NCI-H748 (cell line): Measurements from ENCODE around the gene CRY2.

Experiments
- DNase-seq: peaks from one replicate; lab custom pipeline; 2025; ENCODE audit not compliant: unreplicated experiment; lab: John Stamatoyannopoulos, UW

The CRY2 gene

DNA sequence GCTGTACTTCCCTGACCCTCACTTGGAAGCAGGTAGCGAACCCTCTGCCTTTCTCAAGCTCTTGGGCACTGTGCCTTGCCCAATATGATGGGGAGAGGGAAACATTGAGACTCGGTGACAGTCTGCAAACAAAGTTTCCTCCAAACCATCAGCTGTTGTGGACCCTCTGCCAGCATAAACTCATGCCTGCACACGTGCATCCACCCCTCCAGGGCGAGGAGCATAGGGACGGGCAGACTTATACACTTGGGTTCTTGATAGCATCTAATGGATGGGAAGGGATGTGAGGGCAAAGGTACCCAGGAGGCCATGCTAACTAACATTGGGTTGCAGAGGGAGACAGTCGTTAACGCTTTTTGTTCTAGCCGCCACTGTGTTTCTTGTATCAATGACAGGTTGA, 29.9 kb downstream of the CRY2 start:
- DNase-seq: no peak

DNA sequence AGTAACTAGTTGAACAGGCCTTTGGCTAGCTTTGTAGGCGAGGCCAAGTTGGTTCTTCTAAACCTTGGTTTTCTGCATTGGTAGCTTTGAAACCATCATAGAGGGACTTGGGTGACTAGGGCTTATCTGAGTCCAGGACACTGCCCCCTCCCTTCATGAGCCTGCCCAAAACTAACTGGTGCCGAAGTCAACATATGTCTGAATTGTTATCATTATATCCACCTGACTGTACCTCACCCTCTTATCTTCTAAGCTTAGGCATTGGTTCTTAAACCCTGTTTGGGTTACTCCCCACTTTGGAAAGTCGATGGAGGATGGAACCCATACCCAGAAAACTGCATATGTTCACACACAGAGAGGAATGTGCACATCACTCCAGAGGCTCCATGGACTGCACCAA, 30.6 kb downstream of the CRY2 start:
- no peak for DNase-seq

DNA sequence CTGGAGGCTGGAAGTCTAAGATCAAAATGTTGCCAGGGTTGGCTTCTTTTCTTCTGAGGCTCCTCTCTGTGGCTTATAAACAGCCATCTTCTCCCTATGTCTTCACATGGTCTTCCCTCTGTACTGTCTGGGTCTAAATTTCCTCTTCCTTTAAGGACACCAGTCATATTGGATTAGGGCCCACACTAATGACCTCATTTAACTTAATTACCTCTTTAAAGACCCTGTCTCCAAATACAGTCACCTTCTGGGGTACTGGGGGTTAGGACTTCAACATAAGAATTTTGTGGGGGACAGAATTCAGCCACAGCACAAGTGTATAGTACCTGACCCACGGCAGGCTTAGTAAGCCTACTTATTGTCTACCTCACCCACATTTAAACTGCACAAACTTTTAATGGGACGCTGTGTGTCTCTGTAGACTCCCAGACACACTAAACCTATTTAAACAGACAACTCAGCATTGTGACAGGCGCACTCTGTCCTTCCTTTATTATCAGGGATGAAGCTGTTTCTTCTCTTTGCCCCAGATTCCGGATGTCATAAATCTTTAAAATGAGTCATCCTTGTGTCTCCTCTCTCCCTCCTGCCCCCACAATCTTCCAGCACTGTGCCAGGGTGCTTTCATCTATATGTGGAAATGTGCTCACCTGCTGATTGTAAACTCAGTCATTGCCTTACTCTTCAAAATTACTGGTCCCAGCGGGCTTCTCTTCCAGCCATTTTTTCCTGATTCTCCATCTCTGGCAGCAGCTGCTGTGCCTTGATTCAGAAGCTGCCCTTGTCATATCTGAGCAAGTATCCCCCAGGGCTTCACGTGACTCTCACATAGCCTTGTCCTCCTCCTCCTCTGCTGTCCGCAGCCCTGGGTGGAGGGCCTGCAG, 32.8 kb downstream of the CRY2 start:
- DNase-seq: no peak

DNA sequence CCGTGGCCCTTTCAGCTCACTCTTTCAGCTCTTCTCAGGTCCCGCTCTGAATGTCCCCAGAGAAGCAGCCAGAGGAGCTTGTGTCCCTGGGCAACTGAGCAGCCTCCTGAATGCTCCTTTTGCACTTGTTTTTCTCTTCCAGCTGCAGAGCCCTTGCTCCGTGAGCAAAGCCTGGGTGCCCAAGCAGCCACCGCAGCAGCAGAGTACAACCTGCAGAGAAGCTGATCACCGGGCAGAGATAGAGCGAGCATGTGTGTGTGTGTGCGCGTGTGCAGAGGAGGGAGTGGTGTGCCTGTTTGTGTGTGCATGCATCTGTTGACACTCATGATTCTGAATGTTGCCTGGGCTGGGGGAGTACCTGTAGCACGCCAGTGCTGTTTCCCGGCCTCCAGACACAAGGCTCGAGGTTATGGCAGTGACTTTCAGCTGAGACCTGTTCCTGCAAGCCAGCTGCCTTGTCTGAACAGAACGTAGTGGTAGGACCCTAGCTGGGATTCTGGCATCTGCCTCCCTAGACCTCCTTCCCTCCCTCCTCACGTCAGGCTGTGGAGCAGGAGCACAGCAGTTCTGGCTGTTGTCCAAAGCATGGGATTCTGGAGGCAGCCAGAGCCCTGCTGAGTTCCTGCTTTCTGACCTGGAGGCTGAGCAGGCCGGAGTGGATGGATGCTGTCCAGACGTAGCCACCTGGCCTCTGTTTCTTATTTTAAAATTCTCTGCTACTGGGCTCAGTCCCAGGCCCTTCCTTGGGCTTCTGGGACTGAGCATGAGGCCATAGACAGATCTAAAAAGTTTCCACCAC, 33.7 kb downstream of the CRY2 start:
- no peak for DNase-seq

DNA sequence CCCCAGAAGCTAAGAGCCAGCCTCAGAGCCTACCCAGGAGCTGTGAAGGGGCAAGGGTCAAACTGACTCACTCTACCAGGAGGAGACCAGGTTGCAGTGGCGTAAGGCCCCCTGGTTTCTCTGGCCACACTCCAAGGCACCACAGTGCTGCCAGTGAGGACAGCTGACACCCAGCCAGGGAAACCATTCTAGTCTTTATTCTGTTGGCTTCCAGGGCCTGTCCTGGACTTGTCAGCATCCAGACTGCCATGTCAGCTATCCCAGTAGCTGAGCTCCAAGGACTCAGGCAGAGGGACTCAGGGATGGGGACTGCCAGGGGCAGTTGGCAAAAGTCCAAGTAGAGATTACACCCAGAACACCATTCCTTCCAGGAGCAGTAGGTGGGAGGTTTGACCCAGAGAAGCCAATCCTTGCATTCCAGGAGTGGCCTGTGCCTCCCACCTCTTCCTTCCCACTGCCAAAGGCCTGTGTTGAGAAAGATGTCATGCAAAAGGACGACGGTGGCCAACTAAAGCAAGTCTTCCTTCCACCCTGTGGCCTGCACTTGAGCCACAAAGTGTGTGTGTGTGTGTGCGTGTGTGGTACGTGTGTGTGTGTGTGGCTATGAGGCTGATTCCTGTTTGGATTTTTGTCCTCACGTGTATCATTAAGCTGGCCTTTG, 34.6 kb downstream of the CRY2 start:
- no peak for DNase-seq

DNA sequence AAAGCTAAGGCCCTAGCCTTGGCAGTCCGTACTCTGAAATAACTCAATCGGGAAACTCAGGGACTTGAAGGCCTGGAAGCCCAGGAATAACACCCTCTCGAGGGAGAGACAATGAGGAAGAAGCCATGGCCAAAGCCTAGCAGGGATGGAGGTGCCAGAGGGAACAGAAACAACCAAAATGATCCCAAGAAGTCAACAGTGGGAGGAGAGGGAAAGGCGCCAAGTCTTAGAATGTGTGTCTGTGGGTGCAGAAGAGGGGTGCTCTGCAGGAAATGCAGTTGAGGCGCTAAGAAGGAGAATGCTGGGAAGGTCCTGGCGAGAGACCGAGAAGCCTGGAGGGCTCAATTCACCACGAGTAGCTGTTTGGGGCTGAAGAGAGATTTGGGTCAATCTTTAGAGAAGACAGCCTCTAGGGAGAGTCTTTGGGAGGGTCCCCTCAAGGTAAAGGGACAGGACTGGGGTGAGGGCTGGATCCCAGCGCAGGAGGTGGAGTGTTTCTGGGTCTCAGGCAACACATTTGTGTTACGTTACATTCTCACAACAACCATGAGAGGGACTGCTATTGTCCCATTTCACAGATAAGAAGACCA, 37.4 kb downstream of the CRY2 start:
- DNase-seq: no peak

DNA sequence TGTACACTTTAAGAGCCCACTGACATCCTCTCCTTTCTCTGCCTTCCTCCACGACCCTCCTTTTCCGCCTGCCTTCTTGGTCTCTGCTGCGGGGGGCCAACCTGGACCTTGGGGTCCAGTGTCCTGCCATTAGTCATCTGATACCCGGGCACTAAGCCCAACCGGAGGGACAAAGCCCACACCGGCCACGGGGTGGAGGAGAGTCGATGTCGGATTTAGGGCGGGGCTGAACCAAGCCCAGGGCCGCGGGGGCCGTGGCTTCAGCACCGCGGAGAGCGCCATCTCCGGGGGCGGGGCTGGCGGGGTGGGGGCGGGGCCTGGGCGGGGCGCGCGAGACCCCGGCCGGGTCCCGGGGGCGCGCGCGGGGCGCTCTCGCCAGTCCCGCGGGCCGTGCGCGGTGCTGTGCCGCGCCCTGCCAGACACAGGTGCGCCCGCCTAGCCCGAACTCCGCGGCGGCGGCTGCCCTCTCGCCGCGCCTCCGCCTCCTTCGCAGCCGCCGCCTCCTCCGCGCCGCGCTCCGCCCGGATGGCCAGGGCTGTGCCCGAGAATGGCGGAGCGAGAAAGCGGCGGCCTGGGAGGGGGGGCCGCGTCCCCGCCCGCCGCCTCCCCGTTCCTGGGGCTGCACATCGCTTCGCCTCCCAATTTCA, 38.1 kb downstream of the CRY2 start, which contains the start of gene MAPK8IP1:
MAPK8IP1 (plus strand) TSS at position 378 of the 647 bp plus-strand sequence; CDS start at position 548, 170 bp downstream.
- peak; percentile 88 for DNase-seq

DNA sequence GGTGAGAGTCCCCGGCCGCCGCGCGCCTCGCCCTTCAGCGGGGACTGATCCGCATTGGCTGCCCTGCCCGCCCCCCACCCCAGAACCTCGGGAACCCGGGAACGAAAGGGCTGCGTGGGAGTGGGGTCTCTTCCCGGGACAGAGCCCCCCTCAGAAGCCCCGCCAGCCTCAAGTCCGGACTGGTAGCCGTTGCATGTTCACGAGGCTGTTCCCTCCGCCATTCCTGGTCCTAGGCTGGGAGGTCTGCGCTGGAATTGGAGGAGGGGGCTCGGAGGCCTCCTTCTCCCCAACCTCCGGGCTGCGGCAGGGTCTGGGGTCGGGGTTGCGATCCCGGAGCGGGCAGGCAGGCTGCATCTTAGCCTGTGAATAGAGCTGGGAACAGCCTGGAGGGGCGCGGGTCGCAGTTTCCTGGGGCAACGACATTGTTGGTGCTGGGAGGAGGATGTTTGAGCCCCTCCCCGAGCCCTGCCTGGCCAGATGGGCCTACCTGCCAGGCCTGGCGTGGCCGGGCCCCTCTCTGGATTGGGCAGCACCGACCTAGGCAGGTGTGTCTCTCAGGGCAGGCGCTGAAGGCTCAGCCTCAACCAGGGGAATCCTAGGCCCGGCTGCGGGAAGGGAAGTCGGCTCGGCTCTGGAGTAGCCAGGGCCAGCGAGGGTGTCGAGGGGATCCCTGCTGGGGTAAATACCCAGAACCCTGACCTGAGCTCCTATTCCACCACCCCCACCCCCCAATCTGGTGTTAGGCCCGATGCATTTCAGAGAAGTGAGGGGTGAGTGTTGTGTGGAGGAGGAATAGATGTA, 38.8 kb downstream of the CRY2 start:
- DNase-seq: peak; percentile 71

DNA sequence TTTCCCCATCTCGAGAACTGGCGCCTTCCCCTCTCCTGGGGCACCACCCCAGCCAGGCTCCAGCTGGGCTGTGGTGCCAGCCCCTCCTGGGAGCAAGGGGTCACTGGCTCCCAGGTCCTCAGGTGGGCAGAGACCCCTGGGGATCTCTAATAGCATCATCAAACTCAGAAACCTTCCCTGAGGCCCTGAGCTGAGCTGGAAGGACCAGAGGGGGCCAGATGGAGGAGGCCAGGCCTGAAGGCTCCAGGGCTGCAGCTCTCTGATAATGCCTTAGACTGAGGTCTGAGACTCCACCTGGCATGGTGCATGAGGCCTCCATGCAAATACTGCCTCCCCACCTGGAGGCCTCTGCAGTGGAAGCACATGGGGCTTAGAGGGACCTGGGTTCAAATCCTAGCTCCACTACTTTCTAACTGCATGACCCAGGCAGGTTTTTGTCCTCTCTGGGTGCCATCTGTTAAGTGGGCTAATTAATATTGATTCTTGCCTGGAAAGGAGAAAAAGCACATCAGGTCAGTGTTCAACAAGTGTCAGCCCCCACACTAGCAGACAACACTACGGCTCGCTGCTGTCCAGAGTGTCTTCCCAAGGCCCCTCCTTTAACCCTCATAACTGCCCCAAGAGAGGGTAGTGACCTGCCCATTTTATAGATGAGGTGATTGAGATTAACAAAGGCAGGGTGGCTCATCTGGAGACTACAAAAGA, 39.7 kb downstream of the CRY2 start:
- DNase-seq: no peak

DNA sequence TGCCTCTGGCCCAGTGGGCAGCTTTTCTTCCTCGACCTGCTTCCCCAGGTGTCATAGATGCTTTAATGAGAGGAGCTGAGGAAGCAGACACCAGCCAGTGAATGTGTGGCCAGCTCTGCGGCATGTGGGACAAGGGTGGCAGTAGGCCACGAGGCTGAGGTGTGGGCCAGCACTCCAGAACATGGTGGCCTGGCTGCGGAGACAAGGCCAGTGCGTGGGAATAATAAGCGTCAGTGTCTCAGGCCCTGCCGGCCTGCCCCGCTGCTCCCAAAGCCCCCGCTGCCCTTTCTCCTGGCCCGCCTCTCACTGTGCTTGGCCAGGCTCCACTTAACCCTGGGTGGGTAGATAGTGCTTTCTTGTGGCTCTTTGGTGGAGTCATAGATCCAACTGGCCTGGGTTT, 40.3 kb downstream of the CRY2 start:
- no peak for DNase-seq

DNA sequence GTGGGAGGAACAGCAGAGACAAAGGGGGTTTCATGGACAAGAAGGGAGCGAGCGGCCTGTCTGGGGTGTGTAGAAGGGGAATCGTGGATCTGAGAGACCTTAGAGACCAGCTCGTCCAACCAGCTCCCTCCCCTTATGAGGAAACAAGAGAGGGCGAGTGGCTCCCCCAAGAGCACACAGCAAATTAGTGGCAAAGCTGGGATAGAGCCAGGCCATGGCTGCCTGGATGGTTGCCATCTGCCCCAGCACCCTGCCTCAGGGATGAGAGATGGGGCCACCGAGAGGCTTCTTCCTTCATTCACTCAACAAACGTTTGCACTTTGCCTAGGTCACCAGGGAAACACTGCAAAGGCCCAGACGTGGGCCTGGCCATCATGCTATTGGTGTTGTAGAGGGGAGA, 42.3 kb downstream of the CRY2 start:
- DNase-seq: no peak

DNA sequence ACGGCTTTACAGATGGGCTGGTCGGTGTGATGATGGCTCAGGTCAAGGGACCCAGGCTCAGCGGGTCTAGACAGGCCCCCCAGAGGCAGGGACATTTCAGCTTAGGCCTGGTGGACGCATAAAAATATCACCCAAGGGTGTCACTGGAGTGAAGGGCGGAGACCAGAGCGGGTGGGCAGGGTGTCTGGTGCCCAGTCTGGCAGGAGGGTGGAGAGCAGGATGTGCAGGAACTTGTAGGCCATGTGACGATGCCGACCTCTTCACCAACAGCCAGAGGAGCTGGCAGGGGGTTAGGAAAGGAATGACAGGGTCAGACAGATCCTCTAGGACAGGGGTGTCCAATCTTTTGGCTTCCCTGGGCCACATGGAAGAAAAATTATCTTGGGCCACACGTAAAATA, 42.7 kb downstream of the CRY2 start:
- DNase-seq: no peak

DNA sequence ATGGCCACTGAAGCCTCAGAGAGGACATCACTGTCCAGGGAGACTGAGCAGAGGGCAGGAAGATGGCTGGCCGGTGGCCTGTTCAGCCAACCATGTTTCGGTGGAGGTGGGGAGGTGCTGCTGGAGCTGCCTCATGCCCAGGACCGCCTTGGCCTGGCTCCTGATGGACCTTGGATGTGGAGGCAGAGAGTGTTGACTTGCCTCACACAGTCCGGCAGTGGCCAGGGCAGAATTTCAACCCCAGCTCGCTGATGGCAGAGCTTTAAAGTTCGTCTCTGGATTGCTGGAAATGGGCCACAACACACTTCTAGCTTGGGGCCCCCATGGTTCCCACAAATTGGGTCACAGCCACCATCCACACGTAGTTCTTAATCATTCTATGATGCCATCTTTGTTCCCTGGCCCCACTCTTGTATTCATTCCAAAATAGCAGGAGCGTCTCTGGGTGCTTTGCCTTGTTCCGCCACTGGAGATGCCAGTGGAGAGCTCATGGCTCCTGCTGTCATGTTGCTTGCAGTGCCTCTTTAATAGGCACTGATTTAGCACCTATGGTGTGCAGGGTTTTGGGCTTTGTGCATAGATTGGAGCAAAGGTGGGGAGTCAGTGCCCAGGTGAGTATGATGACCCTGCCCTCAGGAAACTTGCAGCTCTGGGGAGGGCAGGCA, 43.7 kb downstream of the CRY2 start:
- DNase-seq: no peak

DNA sequence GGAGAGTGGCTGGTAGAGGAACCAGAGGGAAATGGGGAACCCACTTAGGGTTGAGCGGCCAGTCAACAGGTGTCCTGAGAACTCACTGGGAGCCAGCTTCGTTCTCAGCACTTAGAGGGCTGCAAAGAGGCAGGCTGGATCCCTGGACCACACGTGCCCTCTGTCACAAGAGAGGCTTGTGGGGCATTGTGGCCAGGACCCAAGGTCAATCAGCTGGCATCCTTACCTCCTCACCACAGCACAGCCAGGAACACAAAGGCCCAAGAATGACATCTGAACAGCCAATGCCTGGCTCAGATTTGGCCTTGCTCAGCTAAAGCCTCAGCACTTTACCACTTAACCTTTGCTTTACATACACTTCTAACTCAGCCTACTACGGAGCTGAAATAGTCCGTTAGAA, 45.6 kb downstream of the CRY2 start:
- DNase-seq: no peak

DNA sequence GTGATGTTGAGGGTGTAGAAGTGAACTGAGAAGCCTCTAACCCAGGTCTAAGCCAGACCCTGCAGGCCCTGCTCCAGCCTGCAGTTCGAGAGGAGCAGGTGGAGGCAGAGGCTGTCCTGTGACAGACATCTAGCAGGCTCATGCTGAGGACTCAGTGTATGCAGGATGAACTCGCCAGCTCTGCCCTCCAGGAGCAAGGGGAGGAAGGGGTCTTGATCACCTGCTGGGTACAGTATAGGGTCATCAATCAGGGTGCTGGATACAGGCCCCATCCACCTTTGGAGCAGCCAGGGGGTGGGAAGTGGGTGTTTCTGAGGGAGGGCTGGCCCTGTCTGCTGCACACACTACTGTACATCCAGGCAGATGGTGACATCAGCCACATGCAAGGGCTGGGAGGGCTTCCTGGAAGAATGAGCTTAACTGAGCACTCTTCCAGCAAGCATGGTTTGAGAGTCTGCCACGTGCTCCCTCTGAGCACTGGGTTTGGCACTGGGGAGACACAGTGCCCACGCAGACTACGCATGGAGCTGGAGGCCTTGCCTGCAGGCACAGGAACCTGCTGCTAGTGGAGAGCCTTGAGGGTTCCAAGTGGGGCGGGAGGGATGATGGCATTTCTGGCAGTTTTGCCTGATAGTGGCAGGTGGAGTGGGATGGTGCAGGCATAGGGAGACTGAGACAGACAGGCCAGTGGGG, 47.4 kb downstream of the CRY2 start:
- DNase-seq: no peak

DNA sequence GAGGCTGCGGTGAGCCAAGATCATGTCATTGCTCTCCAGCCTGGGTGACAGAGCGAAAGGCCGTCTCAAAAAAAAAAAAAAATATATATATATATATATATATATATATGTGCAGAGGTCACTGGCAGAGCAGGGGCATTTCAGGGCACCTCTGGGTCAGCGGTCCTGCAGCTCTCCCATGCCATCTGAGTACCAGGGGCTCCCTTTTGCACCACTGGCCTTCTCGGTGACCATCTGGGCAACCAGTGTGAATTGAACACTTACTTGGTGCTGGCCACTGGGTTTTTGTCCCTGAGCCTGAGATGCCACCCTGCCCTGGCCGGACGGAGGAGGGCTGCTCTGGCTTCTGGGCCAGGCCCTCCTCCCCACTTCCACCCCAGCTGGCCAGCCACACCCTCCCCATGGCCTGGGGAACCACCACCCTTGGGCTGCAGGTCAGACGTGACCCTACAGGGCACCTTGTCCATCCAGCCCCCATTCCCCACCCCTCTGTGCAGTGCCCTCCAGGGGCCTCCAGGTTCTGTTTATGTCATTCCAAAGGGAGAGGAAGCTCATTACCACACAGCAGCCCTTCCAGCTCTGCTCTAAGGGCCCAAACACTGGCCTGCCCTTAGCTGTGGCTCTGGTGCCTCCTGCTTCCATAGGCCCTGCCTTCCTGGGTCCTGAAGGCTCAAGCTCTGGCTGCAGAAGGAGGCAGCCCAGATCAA, 48.4 kb downstream of the CRY2 start:
- DNase-seq: no peak

DNA sequence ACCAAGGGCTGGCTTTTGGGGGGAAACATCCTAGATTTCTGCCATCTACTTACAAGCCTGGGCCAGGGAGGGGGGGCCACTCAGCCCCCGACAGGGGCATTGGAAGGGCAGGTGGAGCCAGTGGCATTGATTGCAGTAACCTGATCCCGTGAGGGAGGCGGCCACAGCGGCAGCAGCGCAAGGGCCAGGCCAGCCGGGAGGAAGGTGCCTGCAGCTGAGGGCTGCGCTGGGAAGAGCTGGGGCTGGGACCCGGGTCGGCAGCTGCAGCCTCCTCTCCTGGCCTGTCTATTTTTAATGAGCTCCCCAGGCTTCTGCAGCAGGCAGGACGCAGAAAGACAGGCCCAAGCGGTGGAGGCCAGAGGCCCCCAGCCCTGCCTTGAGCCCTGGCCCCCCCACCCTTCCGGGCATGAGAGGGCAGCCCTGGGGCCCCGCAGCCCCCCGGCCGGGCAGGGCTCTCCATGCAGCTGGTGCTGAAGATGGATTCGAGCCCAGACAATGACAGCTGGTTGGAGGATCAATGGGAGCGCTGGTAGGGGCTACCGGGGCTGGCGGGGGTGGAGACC, 49.2 kb downstream of the CRY2 start:
- peak; percentile 88 for DNase-seq
